GM20000 (cell line): ENCODE data around the gene PLPP4.

Experiments used
- DNase-seq: peaks from one replicate; pipeline ENCODE4 v3.0.0; 2012; ENCODE audit warnings: low spot score
- TF ChIP-seq, protein P1 (sequence below): IDR thresholded peaks from 2 replicates; pipeline ENCODE4 v1.5.1; 2012; ENCODE audit warnings: mild to moderate bottlenecking, control low read depth; ENCODE audit errors: extremely low read depth, missing control alignments

PLPP4 gene

DNA sequence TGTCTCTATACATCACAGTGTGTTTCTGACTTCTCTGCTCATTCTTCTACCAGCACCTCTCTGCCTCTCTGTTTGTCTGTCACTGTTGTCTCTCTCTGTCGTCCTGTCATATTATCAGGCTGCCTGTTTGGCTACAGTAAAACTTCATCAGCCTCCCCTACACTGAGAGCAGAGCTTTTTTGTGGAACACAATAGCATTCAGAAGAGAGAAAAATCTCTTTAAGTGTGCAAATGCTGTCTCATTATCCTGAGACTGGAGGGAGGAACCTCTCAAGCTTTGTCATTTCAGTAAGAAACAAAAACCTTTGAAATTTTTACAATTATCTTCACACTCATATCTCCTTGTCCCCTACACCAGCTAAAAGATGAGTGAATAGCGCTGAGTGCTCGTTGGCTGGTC is 148.4 kb downstream of the PLPP4 start:
- no peak for DNase-seq
- TF ChIP-seq, protein P1, sequence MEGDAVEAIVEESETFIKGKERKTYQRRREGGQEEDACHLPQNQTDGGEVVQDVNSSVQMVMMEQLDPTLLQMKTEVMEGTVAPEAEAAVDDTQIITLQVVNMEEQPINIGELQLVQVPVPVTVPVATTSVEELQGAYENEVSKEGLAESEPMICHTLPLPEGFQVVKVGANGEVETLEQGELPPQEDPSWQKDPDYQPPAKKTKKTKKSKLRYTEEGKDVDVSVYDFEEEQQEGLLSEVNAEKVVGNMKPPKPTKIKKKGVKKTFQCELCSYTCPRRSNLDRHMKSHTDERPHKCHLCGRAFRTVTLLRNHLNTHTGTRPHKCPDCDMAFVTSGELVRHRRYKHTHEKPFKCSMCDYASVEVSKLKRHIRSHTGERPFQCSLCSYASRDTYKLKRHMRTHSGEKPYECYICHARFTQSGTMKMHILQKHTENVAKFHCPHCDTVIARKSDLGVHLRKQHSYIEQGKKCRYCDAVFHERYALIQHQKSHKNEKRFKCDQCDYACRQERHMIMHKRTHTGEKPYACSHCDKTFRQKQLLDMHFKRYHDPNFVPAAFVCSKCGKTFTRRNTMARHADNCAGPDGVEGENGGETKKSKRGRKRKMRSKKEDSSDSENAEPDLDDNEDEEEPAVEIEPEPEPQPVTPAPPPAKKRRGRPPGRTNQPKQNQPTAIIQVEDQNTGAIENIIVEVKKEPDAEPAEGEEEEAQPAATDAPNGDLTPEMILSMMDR = no peak

DNA sequence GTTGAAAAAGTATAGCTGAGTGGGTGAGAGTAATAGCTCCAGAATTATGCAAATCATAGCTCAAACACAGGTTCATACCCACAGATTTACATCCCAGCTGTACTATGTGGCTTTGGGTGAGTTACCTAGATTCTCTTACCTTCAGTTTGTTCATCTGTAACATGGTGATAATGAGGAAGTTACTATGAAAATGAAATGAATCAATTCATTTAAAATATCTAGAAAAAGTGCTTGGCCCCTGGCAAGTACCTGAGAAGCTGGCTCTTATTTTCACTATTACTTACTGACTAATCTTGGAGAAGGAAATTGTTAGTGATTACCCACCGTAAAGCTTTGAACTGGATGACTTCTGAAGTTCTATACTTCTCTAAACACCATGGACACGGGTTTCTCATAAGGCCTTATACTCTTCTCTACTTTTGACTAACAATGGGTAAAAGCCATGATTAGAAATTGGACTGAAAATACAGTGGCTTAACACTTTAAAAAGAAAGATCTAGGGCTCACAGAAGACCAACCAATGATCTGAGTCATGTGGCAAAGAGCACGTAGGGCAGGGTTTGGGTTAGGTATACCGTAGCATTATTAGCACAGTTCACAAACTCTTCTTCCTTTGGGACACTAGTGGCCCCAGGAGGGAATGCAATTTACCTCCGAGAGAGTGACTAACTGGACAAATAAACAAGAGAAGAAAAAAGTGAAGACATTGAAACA is 149.2 kb downstream of the PLPP4 start:
- DNase-seq = no peak
- TF ChIP-seq, protein P1 = no peak

DNA sequence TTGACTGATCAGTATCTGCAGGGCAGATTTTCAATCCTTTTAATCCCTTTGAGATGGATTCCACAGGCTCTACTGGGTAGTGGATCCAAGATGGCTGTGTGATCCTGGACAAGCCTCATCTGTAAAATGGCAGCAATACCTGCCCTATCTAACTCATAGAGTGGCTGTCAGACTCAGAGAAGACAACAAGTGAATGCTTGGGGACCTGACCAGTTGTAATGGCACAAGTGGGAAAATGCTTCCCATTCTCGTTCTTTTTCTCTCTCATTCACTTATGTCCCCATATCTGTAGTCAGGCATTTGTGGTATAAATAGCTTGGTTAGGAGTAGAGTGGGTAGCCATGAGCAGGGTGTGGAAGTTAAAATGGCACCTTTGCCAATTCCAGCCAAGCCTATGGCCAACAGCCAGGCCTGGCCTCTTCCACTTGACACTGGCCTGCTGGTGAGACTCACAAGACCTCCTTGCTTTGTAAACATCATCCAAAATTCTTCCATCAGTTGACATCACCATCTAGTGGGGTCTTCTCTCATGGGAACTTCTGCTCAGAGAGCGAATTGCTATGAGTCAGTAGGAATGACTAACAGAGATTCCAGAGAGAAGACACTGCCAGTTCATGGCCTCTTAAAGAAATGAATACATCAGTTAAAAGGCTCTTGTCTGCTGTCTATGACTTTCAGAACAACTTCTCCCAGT is 150.1 kb downstream of the PLPP4 start:
- TF ChIP-seq, protein P1 = no peak
- no peak for DNase-seq

DNA sequence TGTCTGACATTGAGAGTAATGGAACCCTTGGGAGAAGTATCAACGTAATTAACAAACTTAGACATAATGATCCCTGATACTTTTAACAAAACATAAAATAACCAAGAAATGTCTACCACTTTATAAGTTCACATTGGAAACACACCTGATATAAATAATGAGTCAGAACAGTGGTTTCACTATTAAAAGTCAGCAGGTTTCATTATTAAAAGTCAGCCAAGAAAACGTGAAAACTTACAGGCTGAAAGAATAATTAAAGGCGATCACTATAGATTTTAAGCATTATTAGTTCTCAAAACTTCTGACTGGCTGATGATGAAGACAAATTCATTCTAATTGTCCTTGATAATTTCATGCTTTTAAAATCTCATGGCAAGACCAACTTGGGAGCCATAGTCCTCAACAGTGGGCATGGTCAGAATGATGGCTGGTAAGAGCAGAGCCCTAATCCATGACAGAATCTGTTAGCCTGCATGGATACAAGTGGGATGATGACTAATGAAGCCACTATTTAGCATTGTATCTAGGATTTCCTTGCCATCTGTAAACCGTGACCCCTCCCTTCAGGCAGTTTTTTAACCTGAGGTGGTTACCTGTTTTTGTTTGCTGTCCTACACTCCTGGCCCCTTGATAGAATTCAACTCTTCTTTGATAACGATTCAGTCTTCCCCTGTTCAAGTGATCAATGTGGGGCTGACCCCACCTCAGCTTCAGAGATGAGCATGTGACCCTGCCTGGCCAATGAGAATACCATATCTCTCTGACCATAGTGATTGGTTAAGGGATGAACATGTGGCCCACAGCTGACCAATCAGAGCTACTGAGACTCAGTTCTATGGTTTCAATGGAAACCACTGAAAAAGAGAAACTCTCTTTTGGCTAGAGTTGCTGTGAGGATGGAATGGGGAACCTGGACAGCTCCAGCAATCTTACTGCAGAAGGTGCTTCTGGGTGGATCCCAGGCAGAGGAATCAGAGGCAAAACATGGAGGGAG is 151.0 kb downstream of the PLPP4 start:
- TF ChIP-seq, protein P1 = no peak
- no peak for DNase-seq

DNA sequence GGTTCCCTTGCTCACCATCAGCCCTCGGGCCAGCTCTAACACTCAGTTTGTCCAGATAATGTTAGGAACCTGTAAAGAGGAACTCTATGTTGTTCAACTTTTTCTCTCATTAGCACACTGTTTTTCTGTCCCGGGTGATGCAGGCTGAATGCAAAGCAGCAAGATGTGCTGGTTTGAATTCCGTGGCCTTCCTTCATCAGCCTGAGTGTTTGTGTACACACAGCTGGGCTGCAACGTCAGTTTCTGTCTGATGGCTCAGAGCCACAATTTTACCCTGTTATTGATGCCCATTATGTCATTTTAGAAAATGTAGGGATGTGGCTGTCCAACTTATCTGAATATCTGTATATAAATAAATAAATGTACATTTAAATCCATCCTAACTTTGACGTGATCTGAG is 152.0 kb downstream of the PLPP4 start:
- DNase-seq = no peak
- TF ChIP-seq, protein P1 = no peak

DNA sequence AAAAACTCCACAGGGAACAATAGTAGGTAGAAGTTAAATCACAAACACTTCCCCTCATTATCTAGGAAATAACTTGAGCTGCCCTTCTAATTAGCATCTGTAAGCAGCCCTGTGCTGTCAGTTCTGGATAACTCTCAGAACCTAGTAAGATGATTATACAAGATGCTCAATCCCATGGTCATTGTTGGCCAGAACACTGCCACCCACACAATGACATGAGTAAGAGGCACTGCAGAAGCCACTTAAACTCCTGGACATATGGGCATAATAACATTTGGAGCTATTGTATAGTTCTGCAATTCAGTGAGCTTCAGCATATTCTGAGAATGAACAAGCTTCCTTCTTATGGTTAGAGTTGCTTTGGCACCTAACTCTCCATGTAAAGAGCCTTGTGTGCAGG is 153.8 kb downstream of the PLPP4 start:
- DNase-seq = no peak
- TF ChIP-seq, protein P1 = no peak
